Ovary (tissue), 9 donors: Measurements from ENCODE around the gene NAMPT. TPM values are rescaled to one million over a fixed set of nuclear protein-coding genes. Genes with fewer than 3 reads are reported as not detected.
A peak's percentile ranks its signal among the peaks of the same experiment; 100 is the strongest.

ENCODE experiments used
- DNase-seq, 5 donors: peaks; one replicate each; pipeline ENCODE4 v3.0.0-alpha.2; 2019 to 2020
- H3K27ac ChIP-seq, 2 donors: fragments of 200-600 bp; one replicate each; pipeline versions ENCODE4 v1.5.1 to v1.8.0; 2019 to 2022
- H3K27me3 ChIP-seq: fragments of 200-600 bp; one replicate; pipeline ENCODE4 v1.8.0; 2022
- H3K36me3 ChIP-seq: fragments of 200-600 bp; sonication (generic); one replicate; pipeline ENCODE4 v1.5.1; 2019
- H3K4me1 ChIP-seq: one replicate; pipeline ENCODE4 v1.8.1; 2013; ENCODE audit warnings: mild to moderate bottlenecking, moderate library complexity; ENCODE audit not compliant: insufficient read depth
- H3K4me3 ChIP-seq: fragments of 200-600 bp; sonication (generic); one replicate; pipeline ENCODE4 v1.5.1; 2017
- H3K9me3 ChIP-seq, 2 donors: fragments of 200-600 bp in 1 of 2; sonication (generic) in 1 of 2; one replicate each; pipeline versions ENCODE4 v1.5.1 to v1.8.1; 2013 to 2019; ENCODE audit warnings: mild to moderate bottlenecking in 1 of 2, moderate library complexity in 1 of 2
- CTCF ChIP-seq, 3 donors: fragments of 450-650 bp in 2 of 3; fragments of 200-600 bp in 1 of 3; IDR thresholded peaks; one replicate each; pipeline versions ENCODE4 v1.5.1 to v1.8.0; 2016 to 2022; ENCODE audit warnings: antibody characterized with exemption in 3 of 3, mild to moderate bottlenecking in 1 of 3
- EP300 ChIP-seq: sonication (generic); formaldehyde crosslinking; IDR thresholded peaks from one replicate; pipeline ENCODE4 v1.6.1; 2017; ENCODE audit warnings: antibody characterized with exemption
- POLR2A ChIP-seq: fragments of 450-650 bp; IDR thresholded peaks from one replicate; pipeline ENCODE4 v1.6.1; 2017; ENCODE audit warnings: antibody characterized with exemption, mild to moderate bottlenecking, moderate library complexity
- WGBS, 3 donors: extraction: QIAGEN DNeasy Blood & Tissue Kit in 1 of 3; methylation state at CpG; one replicate each; pipeline versions ENCODE4 v1.1.5 to v1.1.7; 2013 to 2017; 5-methylcytosine and 5-hydroxymethylcytosine counted together
- intact Hi-C, 4 donors: fragments of 100-400 bp; cut with DNase I; formaldehyde crosslinking; loops; one replicate each; pipeline versions ENCODE4 v1.11.0 to v1.15.1; 2022 to 2023
- polyA plus RNA-seq, 2 donors: library from polyadenylated mRNA; stranded (reverse); fragments of 200-250 nt in 1 of 2; fragments of 350-450 nt in 1 of 2; fragmentation: Illumina TruSeq in 1 of 2; extraction: RNeasy Lipid Tissue Mini Kit (QIAGEN cat#74804) in 1 of 2; gene quantifications; one replicate each; pipeline ENCODE4 v1.2.3, GENCODE V29; 2013 to 2014
- total RNA-seq, 7 donors: library from RNA; depleted of rRNA in 2 of 7; stranded (reverse); fragments of >200 nt in 2 of 7; fragmentation: NEBNext Ultra II Directional in 3 of 7; extraction: Animal tissue kit (Norgen Biotek cat#: 25700) in 3 of 7; gene quantifications; one replicate each; pipeline versions ENCODE4 v1.1.0 to v1.2.4, GENCODE V29; 2016 to 2023
- donor health status: DM: no; HTN: no; CAD: no; lungs with moderate emphysema.
- donor health status: DM: no; HTN: no; CAD: no.
- donor health status: Bipolar disorder and iron deficiency.
- donor health status: DM: yes; HTN: yes; CAD: no.
- donor health status: DM: no; HTN: no; CAD: no.
- donor health status: DM: yes; HTN: yes; CAD: no.

Gene NAMPT
- total and polyA plus RNA-seq, 9 donors, result 39.5 to 609 (median 159) TPM

- no peak for TF ChIP-seq CTCF (IDR thresholded peaks at IDR 0.05)
- TF ChIP-seq EP300, result no peak
- Histone ChIP-seq H3K4me1 (peaks cover 5% of the 10 kb centered on the region), H3K36me3 (no peaks in the 10 kb centered on the region), H3K9me3 (no peaks in the 10 kb centered on the region), H3K4me3 (peak overlapping the region; percentile 80), H3K27ac (peak overlapping the region in 1 of 2 donors; percentile 97), H3K27me3 (no peaks in the 10 kb centered on the region)
- intact Hi-C loops, result loop anchor here in 2 of 4 donors (5.0 to 10.0 kb wide), 3 partner anchors 109 to 181 kb away; no protein-coding TSS in a partner anchor
- no peak for DNase-seq
- WGBS, 3 donors, result 14 to 20% (median 18%) methylated on average over 5 of the region's 5 CpGs
Observed at GRCh38 chr7:106283501-106283830, 1.3 kb downstream of the NAMPT start.

- TF ChIP-seq POLR2A, result no peak
- no peak for TF ChIP-seq CTCF (IDR thresholded peaks at IDR 0.05)
- no peak for TF ChIP-seq EP300
- Histone ChIP-seq H3K36me3 (no peaks in the 10 kb centered on the region), H3K4me1 (peaks cover 5% of the 10 kb centered on the region), H3K27me3 (no peaks in the 10 kb centered on the region), H3K9me3 (no peaks in the 10 kb centered on the region), H3K4me3 (no peak overlapping the region), H3K27ac (no peak overlapping the region)
- no peak for DNase-seq
- intact Hi-C loops, result loop anchor here in 2 of 4 donors (5.0 to 10.0 kb wide), 3 partner anchors 108 to 182 kb away; no protein-coding TSS in a partner anchor
- 82 to 88% (median 83%) methylated on average over 3 of the region's 3 CpGs for WGBS, 3 donors
Observed at GRCh38 chr7:106282852-106283251, 1.9 kb downstream of the NAMPT start.

- Histone ChIP-seq H3K36me3 (no peaks in the 10 kb centered on the region), H3K27ac (no peak overlapping the region), H3K4me1 (peaks cover 5% of the 10 kb centered on the region), H3K27me3 (no peaks in the 10 kb centered on the region), H3K9me3 (no peaks in the 10 kb centered on the region), H3K4me3 (no peak overlapping the region)
- intact Hi-C loops, result loop anchor here in 2 of 4 donors (5.0 to 10.0 kb wide), 3 partner anchors 108 to 182 kb away; no protein-coding TSS in a partner anchor
- no peak for DNase-seq
- no peak for TF ChIP-seq CTCF (IDR thresholded peaks at IDR 0.05)
- TF ChIP-seq EP300, result no peak
- TF ChIP-seq POLR2A, result no peak
- whole genome bisulfite sequencing, 3 donors, result 90 to 94% (median 92%) methylated on average over 6 of the region's 6 CpGs
Observed at GRCh38 chr7:106282390-106282789, 2.4 kb downstream of the NAMPT start.

GRCh38 chr7:106281585-106282318 lies 3.0 kb downstream of the NAMPT start:
- no peaks in the 10 kb centered on the region for H3K36me3 ChIP-seq
- no peak for DNase-seq
- peaks cover 5% of the 10 kb centered on the region for H3K4me1 ChIP-seq
- WGBS, 3 donors, result 95 to 97% (median 96%) methylated on average over 5 of the region's 5 CpGs
- no peak overlapping the region for H3K27ac ChIP-seq
- no peaks in the 10 kb centered on the region for H3K9me3 ChIP-seq
- no peak overlapping the region for H3K4me3 ChIP-seq
- TF ChIP-seq POLR2A (no peak), CTCF (IDR thresholded peaks at IDR 0.05) (no peak), EP300 (no peak)
- intact Hi-C loops, result loop anchor here in 2 of 4 donors (5.0 to 10.0 kb wide), 3 partner anchors 107 to 183 kb away; no protein-coding TSS in a partner anchor
- H3K27me3 ChIP-seq, result no peaks in the 10 kb centered on the region
